HG02840 (cell line): Measurements from ENCODE around the gene CD47.

Experiments used
- ATAC-seq: cut with Tn5 transposase; IDR thresholded peaks from one replicate; pipeline ENCODE4 v1.9.1; 2021; ENCODE audit warnings: mild to moderate bottlenecking, moderate library complexity, moderate number of reproducible peaks; ENCODE audit not compliant: unreplicated experiment, low FRiP score

The CD47 gene

GRCh38 chr3:108022256-108023150 is 68.3 kb downstream of the CD47 start:
- ATAC-seq: no peak

- ATAC-seq: no peak
These were observed 69.3 kb downstream of the CD47 start for GRCh38 chr3:108021533-108021932.

- no peak for ATAC-seq
These were observed 69.7 kb downstream of the CD47 start for GRCh38 chr3:108021131-108021530.

GRCh38 chr3:108018552-108018951 is 72.3 kb downstream of the CD47 start:
- ATAC-seq: no peak

GRCh38 chr3:108017587-108017986 is 73.2 kb downstream of the CD47 start:
- ATAC-seq: no peak

GRCh38 chr3:108014943-108015342 is 75.9 kb downstream of the CD47 start:
- ATAC-seq: no peak

GRCh38 chr3:108013141-108014055 is 77.4 kb downstream of the CD47 start:
- no peak for ATAC-seq

GRCh38 chr3:108012304-108012703 is 78.5 kb downstream of the CD47 start:
- no peak for ATAC-seq

- no peak for ATAC-seq
These were observed 79.2 kb downstream of the CD47 start for GRCh38 chr3:108011616-108012015.

- ATAC-seq: no peak
These were observed 81.7 kb downstream of the CD47 start for GRCh38 chr3:108008931-108009639.

GRCh38 chr3:108008106-108008505 is 82.7 kb downstream of the CD47 start:
- no peak for ATAC-seq

- ATAC-seq: no peak
These were observed 83.9 kb downstream of the CD47 start for GRCh38 chr3:108006881-108007331.

- no peak for ATAC-seq
These were observed 84.6 kb downstream of the CD47 start for GRCh38 chr3:108006077-108006771.

GRCh38 chr3:108004647-108005046 is 86.2 kb downstream of the CD47 start:
- ATAC-seq: no peak

- ATAC-seq: no peak
These were observed 89.4 kb downstream of the CD47 start for GRCh38 chr3:108001457-108001856.

GRCh38 chr3:107999215-107999775 is 91.5 kb downstream of the CD47 start:
- no peak for ATAC-seq

GRCh38 chr3:107997671-107998070 is 93.2 kb downstream of the CD47 start:
- no peak for ATAC-seq

- ATAC-seq: no peak
These were observed 95.0 kb downstream of the CD47 start for GRCh38 chr3:107995823-107996222.

- ATAC-seq: no peak
These were observed 95.7 kb downstream of the CD47 start for GRCh38 chr3:107994956-107995715.
